Neutrophil (primary cell): ENCODE results near the gene AGAP1.
"Not testable (repeated sequence)": the region's sequence is repeated elsewhere in the genome, so short reads cannot be mapped to it uniquely, and the experiment has no call there.

Experiments
- H3K27ac ChIP-seq: fragments of 200-600 bp; sonication (generic); 2 replicates; pipeline ENCODE4 v1.5.1; 2016; ENCODE audit warnings: mild to moderate bottlenecking, moderate library complexity
- H3K27me3 ChIP-seq: fragments of 200-600 bp; sonication (generic); 2 replicates; pipeline ENCODE4 v1.6.0; 2016; ENCODE audit warnings: mild to moderate bottlenecking
- H3K36me3 ChIP-seq: fragments of 200-600 bp; sonication (generic); 2 replicates; pipeline ENCODE4 v1.5.1; 2017
- H3K4me1 ChIP-seq, 2 experiments: fragments of 200-600 bp in 1 of 2; sonication (generic) in 1 of 2; 1 replicate in 1 of 2; 2 replicates in 1 of 2; pipeline versions ENCODE4 v1.5.1 to v1.6.1; 2013 to 2016; ENCODE audit warnings: low read depth in 1 of 2, low read length in 1 of 2, mild to moderate bottlenecking in 1 of 2, moderate library complexity in 1 of 2; ENCODE audit not compliant: control insufficient read depth in 1 of 2, insufficient read depth in 1 of 2
- H3K4me3 ChIP-seq, 2 experiments: fragments of 200-600 bp in 1 of 2; sonication (generic) in 1 of 2; 1 replicate in 1 of 2; 2 replicates in 1 of 2; pipeline ENCODE4 v1.5.1; 2013 to 2016; ENCODE audit warnings: low read depth in 1 of 2, low read length in 1 of 2, mild to moderate bottlenecking in 1 of 2, moderate library complexity in 1 of 2
- H3K9me3 ChIP-seq: fragments of 200-600 bp; sonication (generic); 2 replicates; pipeline ENCODE4 v1.5.1; 2016
- CTCF ChIP-seq: fragments of 200-600 bp; sonication (generic); IDR thresholded peaks from 2 replicates; pipeline ENCODE4 v1.5.1; 2016; ENCODE audit warnings: antibody characterized with exemption

Gene AGAP1

GRCh38 chr2:235600926-235601325 lies 107.1 kb downstream of the AGAP1 start:
- no peak overlapping the region for H3K27ac ChIP-seq
- no peak overlapping the region for H3K4me3 ChIP-seq
- no peaks in the 10 kb centered on the region for H3K9me3 ChIP-seq
- no peaks in the 10 kb centered on the region for H3K36me3 ChIP-seq
- H3K4me1 ChIP-seq = no peaks in the 10 kb centered on the region
- H3K27me3 ChIP-seq = no peaks in the 10 kb centered on the region
- TF ChIP-seq CTCF = no peak

GRCh38 chr2:235601960-235602704 lies 108.3 kb downstream of the AGAP1 start:
- Histone ChIP-seq H3K4me3 (no peak overlapping the region), H3K27me3 (no peaks in the 10 kb centered on the region), H3K4me1 (no peaks in the 10 kb centered on the region), H3K9me3 (no peaks in the 10 kb centered on the region), H3K27ac (no peak overlapping the region), H3K36me3 (no peaks in the 10 kb centered on the region)
- no peak for TF ChIP-seq CTCF

- not testable (repeated sequence) for H3K27me3 ChIP-seq, H3K36me3 ChIP-seq, H3K9me3 ChIP-seq, H3K4me1 ChIP-seq, H3K27ac ChIP-seq, H3K4me3 ChIP-seq
These were observed 109.1 kb downstream of the AGAP1 start for GRCh38 chr2:235602971-235603370.

GRCh38 chr2:235603659-235604058 lies 109.8 kb downstream of the AGAP1 start:
- Histone ChIP-seq H3K4me1 (no peaks in the 10 kb centered on the region), H3K36me3 (no peaks in the 10 kb centered on the region), H3K9me3 (no peaks in the 10 kb centered on the region), H3K4me3 (no peak overlapping the region), H3K27ac (no peak overlapping the region), H3K27me3 (no peaks in the 10 kb centered on the region)
- TF ChIP-seq CTCF = no peak

- H3K27ac ChIP-seq = no peak overlapping the region
- no peaks in the 10 kb centered on the region for H3K4me1 ChIP-seq
- TF ChIP-seq CTCF = no peak
- H3K9me3 ChIP-seq = no peaks in the 10 kb centered on the region
- no peaks in the 10 kb centered on the region for H3K27me3 ChIP-seq
- no peaks in the 10 kb centered on the region for H3K36me3 ChIP-seq
- no peak overlapping the region for H3K4me3 ChIP-seq
These were observed 111.6 kb downstream of the AGAP1 start for GRCh38 chr2:235605312-235606003.

- no peak for TF ChIP-seq CTCF
- Histone ChIP-seq H3K4me3 (no peak overlapping the region), H3K9me3 (no peaks in the 10 kb centered on the region), H3K27me3 (no peaks in the 10 kb centered on the region), H3K36me3 (no peaks in the 10 kb centered on the region), H3K27ac (no peak overlapping the region), H3K4me1 (no peaks in the 10 kb centered on the region)
These were observed 112.3 kb downstream of the AGAP1 start for GRCh38 chr2:235606004-235606715.
